Activated CD4-positive, alpha-beta T cell treated with anti-CD3 and anti-CD28 coated beads, Interleukin-2, amount 10 ng/mL, durations not matched to agents 7 days and 5 days (primary cell): ENCODE data around the gene CIITA. TPM values are rescaled to one million over a fixed set of nuclear protein-coding genes. Genes with fewer than 3 reads are reported as not detected.
"Not testable (repeated sequence)": the region's sequence is repeated elsewhere in the genome, so short reads cannot be mapped to it uniquely, and the experiment has no call there.

Source experiments
- CTCF ChIA-PET: fragments of 350-600 bp; sonication (Branson Sonifier 250); formaldehyde crosslinking; loops from one replicate; lab custom pipeline; 2021; ENCODE audit warnings: antibody characterized with exemption; lab: Charles Lee
- POLR2A ChIA-PET: fragments of 350-600 bp; sonication (Branson Sonifier 250); formaldehyde crosslinking; loops from one replicate; lab custom pipeline; 2021; ENCODE audit warnings: antibody characterized with exemption; lab: Charles Lee
- DNase-seq: peaks from one replicate; pipeline ENCODE4 v3.0.0-alpha.2; 2020
- H3K27ac Mint-ChIP-seq: one replicate; pipeline ENCODE4 v1.8.0; 2021; ENCODE audit warnings: mild to moderate bottlenecking, moderate library complexity, mixed read lengths
- H3K27me3 Mint-ChIP-seq: one replicate; pipeline ENCODE4 v1.8.0; 2021; ENCODE audit warnings: mixed read lengths
- H3K36me3 Mint-ChIP-seq: one replicate; pipeline ENCODE4 v1.8.0; 2021; ENCODE audit warnings: low read depth, mixed read lengths
- H3K4me1 Mint-ChIP-seq: one replicate; pipeline ENCODE4 v1.8.0; 2021; ENCODE audit warnings: mixed read lengths
- H3K4me3 Mint-ChIP-seq: one replicate; pipeline ENCODE4 v1.8.0; 2021; ENCODE audit warnings: mild to moderate bottlenecking, moderate library complexity, mixed read lengths
- H3K9me3 Mint-ChIP-seq: one replicate; pipeline ENCODE4 v1.8.0; 2021; ENCODE audit warnings: mixed read lengths
- total RNA-seq, 2 experiments: library from RNA; stranded (reverse); gene quantifications; one replicate each; pipeline ENCODE4 v1.2.3, GENCODE V29; 2021

Gene CIITA
- total RNA-seq, 2 experiments from 2014 or later, result 21.5 to 24.6 TPM

DNA sequence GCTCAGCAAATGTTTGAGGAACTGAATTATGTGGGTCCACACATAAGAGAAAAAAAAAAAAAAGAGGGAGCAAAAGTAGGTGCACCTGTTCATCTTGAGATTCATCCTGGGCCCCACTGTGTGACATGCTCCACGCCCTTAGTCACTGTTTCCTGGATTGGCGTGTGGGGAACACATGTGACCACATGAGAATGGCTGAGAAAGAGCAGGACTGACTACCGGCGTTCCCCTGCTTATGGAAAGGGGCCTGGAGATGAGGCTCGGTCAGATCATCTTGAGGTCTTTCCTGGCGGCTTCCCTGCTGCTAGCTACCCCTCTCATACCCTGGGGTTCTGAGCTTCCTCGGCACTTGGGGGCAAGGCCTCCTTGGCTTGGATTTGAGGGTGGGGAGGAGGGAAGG, 61.3 kb downstream of the CIITA start:
- ChIA-PET POLR2A (no interaction called here), CTCF (interaction anchor here (0.6 to 2.5 kb wide), 3 partner anchors 20 to 964 kb away, joined by 3 to 6 read pairs (median 3); no protein-coding TSS in a partner anchor)
- Mint-ChIP-seq H3K4me3 (peak overlapping the region; percentile 54), H3K27ac (peak overlapping the region; percentile 73), H3K27me3 (no peaks in the 10 kb centered on the region), H3K4me1 (peaks cover 83% of the 10 kb centered on the region), H3K36me3 (peaks cover 35% of the 10 kb centered on the region), H3K9me3 (no peaks in the 10 kb centered on the region)
- peak; percentile 33 for DNase-seq

- no peaks in the 10 kb centered on the region for H3K9me3 Mint-ChIP-seq
- peaks cover 32% of the 10 kb centered on the region for H3K36me3 Mint-ChIP-seq
- ChIA-PET POLR2A (interaction anchor here (0.6 kb wide), 1 partner anchor 386 kb away, joined by 3 read pairs; no protein-coding TSS in a partner anchor), CTCF (interaction anchor here (2.5 kb wide), 1 partner anchor 21 kb away, joined by 6 read pairs; no protein-coding TSS in a partner anchor)
- no peak for DNase-seq
- H3K27me3 Mint-ChIP-seq, result no peaks in the 10 kb centered on the region
- H3K4me1 Mint-ChIP-seq, result peaks cover 82% of the 10 kb centered on the region
- H3K4me3 Mint-ChIP-seq, result peak overlapping the region; percentile 83
- peak overlapping the region; percentile 73 for H3K27ac Mint-ChIP-seq
Observed at GRCh38 chr16:10938796-10939648, 62.0 kb downstream of the CIITA start.

GRCh38 chr16:10939649-10940234, 62.7 kb downstream of the CIITA start:
- POLR2A ChIA-PET, result interaction anchor here (0.6 kb wide), 1 partner anchor 387 kb away, joined by 3 read pairs; no protein-coding TSS in a partner anchor
- no peaks in the 10 kb centered on the region for H3K27me3 Mint-ChIP-seq
- H3K4me3 Mint-ChIP-seq, result peak overlapping the region; percentile 83
- peaks cover 80% of the 10 kb centered on the region for H3K4me1 Mint-ChIP-seq
- no peak for DNase-seq
- peaks cover 32% of the 10 kb centered on the region for H3K36me3 Mint-ChIP-seq
- CTCF ChIA-PET, result interaction anchor here (0.5 to 2.5 kb wide), 2 partner anchors 21 to 616 kb away, joined by 3 to 6 read pairs; no protein-coding TSS in a partner anchor
- H3K27ac Mint-ChIP-seq, result peak overlapping the region; percentile 52
- no peaks in the 10 kb centered on the region for H3K9me3 Mint-ChIP-seq

DNA sequence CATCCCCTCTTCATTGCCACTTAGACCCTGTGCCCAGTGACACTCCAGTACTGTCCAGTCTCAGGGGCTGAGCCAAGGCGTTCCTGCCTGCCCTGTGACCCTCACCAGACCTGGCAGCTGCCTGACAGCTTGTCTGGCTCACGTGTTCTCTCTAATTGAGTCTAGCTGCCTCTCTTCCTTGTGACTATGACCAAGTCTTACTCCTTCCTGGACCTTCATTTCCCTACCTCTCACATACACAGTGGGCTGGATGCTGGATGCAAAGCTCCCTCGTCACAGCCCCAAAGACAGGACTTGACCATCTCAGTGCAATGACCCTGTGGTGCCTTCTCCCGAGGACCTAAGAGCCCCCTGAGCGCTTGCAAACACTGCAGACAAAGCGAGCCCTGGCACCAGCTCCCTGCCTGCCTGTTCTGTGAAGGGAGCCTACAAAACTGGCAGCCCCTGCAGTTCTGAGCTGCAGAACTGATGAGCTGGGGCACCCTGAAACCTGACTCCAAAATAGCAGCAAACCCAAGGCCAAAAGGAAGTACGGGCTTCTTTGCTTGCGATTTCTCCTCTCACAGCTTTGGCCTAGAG, 63.6 kb downstream of the CIITA start:
- H3K27ac Mint-ChIP-seq, result peak overlapping the region; percentile 57
- peaks cover 31% of the 10 kb centered on the region for H3K36me3 Mint-ChIP-seq
- H3K4me1 Mint-ChIP-seq, result peaks cover 79% of the 10 kb centered on the region
- POLR2A ChIA-PET, result interaction anchor here (0.9 kb wide), 1 partner anchor 196 kb away, joined by 3 read pairs; no protein-coding TSS in a partner anchor
- DNase-seq, result no peak
- H3K4me3 Mint-ChIP-seq, result peak overlapping the region; percentile 83
- no peaks in the 10 kb centered on the region for H3K27me3 Mint-ChIP-seq
- no peaks in the 10 kb centered on the region for H3K9me3 Mint-ChIP-seq
- CTCF ChIA-PET, result interaction anchor here (0.5 to 2.5 kb wide), 6 partner anchors 9 to 615 kb away, joined by 3 to 8 read pairs (median 4); no protein-coding TSS in a partner anchor

DNA sequence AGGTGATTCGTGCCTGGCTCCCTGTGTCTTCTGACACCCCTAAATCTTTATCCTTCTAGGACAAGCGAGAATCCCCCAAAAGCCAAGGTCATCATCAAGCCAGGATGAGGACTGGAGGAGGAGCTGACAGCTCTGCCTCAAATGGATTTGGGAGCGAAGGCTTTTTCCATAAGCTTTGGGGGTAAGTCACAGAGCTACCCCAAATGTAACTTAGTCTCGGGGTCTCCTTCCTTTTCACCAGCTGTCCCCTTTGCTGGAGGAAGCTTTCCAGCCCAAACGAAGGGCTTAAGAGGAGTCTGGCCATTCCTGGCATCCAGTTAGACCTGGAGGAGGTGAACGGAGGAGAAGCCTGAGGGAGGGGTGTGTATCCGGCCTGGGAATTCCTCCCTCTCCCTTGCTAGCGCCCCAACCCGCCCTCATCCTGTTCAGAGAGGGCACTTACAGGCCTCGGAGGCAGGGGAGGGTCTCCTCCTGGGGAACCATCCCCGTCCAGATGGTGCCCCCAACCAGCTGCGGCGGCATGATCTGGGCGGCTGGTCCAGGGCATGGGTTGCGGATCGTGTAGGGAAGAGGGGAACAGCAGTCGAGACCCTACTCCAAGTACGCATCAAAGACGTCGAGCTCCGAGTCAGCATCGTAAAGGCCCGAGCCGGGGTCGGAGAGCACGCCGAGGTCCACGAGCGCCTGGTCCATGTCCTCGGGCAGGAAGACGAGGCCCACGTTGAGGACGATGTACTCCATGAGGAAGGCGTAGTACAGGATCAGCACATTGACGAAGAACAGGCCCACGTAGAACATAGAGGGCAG, 64.3 kb downstream of the CIITA start:
- Mint-ChIP-seq H3K4me3 (peak overlapping the region; percentile 83), H3K27ac (peak overlapping the region; percentile 88), H3K4me1 (peaks cover 80% of the 10 kb centered on the region), H3K27me3 (no peaks in the 10 kb centered on the region), H3K36me3 (peaks cover 26% of the 10 kb centered on the region), H3K9me3 (no peaks in the 10 kb centered on the region)
- ChIA-PET POLR2A (interaction anchor here (0.9 kb wide), 1 partner anchor 197 kb away, joined by 3 read pairs; no protein-coding TSS in a partner anchor), CTCF (interaction anchor here (0.9 to 2.2 kb wide), 4 partner anchors 9 to 23 kb away, joined by 3 to 8 read pairs (median 4); no protein-coding TSS in a partner anchor)
- no peak for DNase-seq

DNA sequence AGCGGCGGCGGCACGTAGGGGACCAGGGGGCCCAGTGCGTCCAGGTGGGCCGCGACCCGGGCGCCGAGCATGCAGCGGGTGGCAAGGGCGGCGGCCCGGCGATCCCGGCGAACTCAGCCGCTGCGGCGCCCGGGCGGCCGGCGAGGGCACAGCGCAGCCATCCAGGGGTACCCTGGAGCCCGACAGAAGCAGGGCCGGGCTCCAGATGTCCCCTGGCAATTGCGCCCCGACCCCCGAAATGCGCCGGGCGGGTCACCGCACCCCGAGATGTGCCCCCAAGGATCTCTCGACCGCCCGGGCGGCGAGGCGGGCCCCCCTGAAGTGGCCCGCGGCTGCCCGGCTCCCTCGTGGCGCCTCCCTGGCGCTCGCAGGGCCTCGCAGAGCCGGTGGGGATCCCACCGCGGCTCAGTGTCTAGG, 64.9 kb downstream of the CIITA start:
- POLR2A ChIA-PET, result interaction anchor here (1.0 kb wide), 1 partner anchor 198 kb away, joined by 5 read pairs; the partner anchor contains the start of gene NUBP1
- Mint-ChIP-seq H3K4me1 (peaks cover 77% of the 10 kb centered on the region), H3K36me3 (peaks cover 25% of the 10 kb centered on the region), H3K27ac (peak overlapping the region; percentile 88), H3K4me3 (peak overlapping the region; percentile 83)
- H3K27me3 Mint-ChIP-seq, H3K9me3 Mint-ChIP-seq, DNase-seq: not testable (repeated sequence)
- CTCF ChIA-PET, result interaction anchor here (0.6 to 2.2 kb wide), 6 partner anchors 15 to 314 kb away, joined by 3 to 8 read pairs (median 4); partner anchors contain the start of gene SOCS1

- Mint-ChIP-seq H3K9me3 (no peaks in the 10 kb centered on the region), H3K36me3 (peaks cover 25% of the 10 kb centered on the region), H3K4me3 (peak within 1 kb of the TSS; percentile 83), H3K4me1 (peaks cover 76% of the 10 kb centered on the region), H3K27me3 (no peaks in the 10 kb centered on the region), H3K27ac (peak within 1 kb of the TSS; percentile 88)
- CTCF ChIA-PET, result interaction anchor here (0.5 to 2.2 kb wide), 7 partner anchors 16 to 415 kb away, joined by 3 to 8 read pairs (median 3); partner anchors contain the start of gene SOCS1
- peak; percentile 94 for DNase-seq
- POLR2A ChIA-PET, result interaction anchor here (1.0 kb wide), 1 partner anchor 199 kb away, joined by 5 read pairs; the partner anchor contains the start of gene NUBP1
Observed at GRCh38 chr16:10942352-10943063, 65.5 kb downstream of the CIITA start, which contains the start of gene DEXI. Gene DEXI, minus strand, starts transcription at chr16:10942468. Its CDS starts 463 bp downstream, at chr16:10942005.

- H3K27me3 Mint-ChIP-seq, result no peaks in the 10 kb centered on the region
- peak overlapping the region; percentile 79 for H3K27ac Mint-ChIP-seq
- H3K4me3 Mint-ChIP-seq, result peak overlapping the region; percentile 75
- no peaks in the 10 kb centered on the region for H3K9me3 Mint-ChIP-seq
- ChIA-PET POLR2A (no interaction called here), CTCF (interaction anchor here (0.5 kb wide), 1 partner anchor 415 kb away, joined by 3 read pairs; no protein-coding TSS in a partner anchor)
- no peak for DNase-seq
- H3K36me3 Mint-ChIP-seq, result peaks cover 25% of the 10 kb centered on the region
- peaks cover 71% of the 10 kb centered on the region for H3K4me1 Mint-ChIP-seq
Observed at GRCh38 chr16:10943064-10943353, 66.0 kb downstream of the CIITA start.

- Mint-ChIP-seq H3K36me3 (peaks cover 14% of the 10 kb centered on the region), H3K27me3 (no peaks in the 10 kb centered on the region), H3K27ac (peak within 1 kb of the TSS; percentile 89), H3K9me3 (no peaks in the 10 kb centered on the region), H3K4me3 (peak within 1 kb of the TSS; percentile 87), H3K4me1 (peaks cover 67% of the 10 kb centered on the region)
- CTCF ChIA-PET, result interaction anchor here (0.9 to 2.0 kb wide), 4 partner anchors 11 to 20 kb away, joined by 3 to 9 read pairs (median 4); no protein-coding TSS in a partner anchor
- POLR2A ChIA-PET, result no interaction called here
- peak; percentile 96 for DNase-seq
Observed at GRCh38 chr16:10944249-10945064, 67.5 kb downstream of the CIITA start, which contains the start of gene CLEC16A. Gene CLEC16A, plus strand, starts transcription at chr16:10944564. Its CDS starts 154 bp downstream, at chr16:10944718.

DNA sequence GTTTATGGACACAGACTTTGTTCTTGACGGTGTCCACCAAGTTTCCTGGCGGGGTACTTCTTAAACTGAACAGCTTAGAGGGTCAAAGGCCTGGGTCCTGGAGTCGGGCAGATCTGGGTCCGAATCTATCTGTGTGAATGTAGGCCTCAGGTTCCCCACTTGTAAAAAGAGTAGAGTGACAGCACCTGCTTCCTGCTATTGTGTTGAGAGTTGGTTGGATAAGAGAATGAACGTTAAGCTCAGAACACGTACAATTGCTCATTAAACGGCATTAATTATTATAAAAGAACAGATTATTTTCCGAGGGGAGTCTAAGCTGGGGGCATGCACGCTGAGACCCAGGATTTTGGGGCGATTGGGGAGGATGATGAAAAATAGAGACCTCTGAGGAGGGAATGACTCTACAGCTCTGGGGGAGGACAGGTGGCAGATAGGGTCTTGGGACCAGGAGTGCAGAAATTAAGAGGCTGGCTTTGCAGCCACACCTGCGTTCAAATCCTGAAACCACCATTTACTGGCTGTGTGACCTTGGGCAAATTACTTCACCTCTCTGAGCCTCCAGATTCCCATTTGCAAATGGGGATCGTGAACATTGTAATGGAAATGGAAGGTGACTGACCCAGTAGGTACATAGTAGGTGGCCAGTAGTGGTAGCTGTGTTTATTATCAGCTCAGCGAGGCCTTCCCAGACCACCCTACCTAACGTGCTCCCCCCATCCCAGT, 68.2 kb downstream of the CIITA start:
- Mint-ChIP-seq H3K4me1 (peaks cover 67% of the 10 kb centered on the region), H3K9me3 (no peaks in the 10 kb centered on the region), H3K27ac (peak overlapping the region; percentile 89), H3K4me3 (peak overlapping the region; percentile 87), H3K36me3 (peaks cover 8% of the 10 kb centered on the region), H3K27me3 (no peaks in the 10 kb centered on the region)
- DNase-seq, result no peak
- CTCF ChIA-PET, result interaction anchor here (0.9 to 2.0 kb wide), 4 partner anchors 10 to 19 kb away, joined by 3 to 9 read pairs (median 4); no protein-coding TSS in a partner anchor
- POLR2A ChIA-PET, result no interaction called here
